ENCODE measurements around the gene NUB1. TPM values are rescaled to one million over a fixed set of nuclear protein-coding genes. Genes with fewer than 3 reads are reported as not detected.

NUB1 gene
- polyA plus RNA-seq, 1 of the 3 experiments (the other 2 are of a cell fraction), result 54.0 TPM

DNA sequence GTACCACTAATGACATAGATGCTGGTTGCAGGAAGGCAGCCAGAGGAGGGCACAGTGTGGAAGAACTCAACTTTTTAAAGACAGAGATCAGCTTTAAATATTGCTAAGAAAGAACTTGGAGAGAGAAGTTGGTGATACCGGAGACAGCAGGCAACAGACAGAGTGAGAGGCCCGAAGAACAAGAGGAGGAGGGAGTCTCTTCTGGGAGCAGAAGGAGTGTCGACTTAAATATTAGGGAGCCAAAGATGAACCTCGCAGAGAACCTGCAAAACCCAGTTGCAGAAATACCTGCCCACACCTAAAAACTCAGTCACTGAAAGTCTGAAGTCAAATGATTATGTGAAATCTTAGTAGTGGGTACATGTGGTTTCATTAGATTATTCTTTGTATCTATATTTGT is 71.6 kb downstream of the NUB1 start:
- Histone ChIP-seq H3K4me2 (no peak overlapping the region), H4K20me1 (ENCODE audit: insufficient read depth) (no peaks in the 10 kb centered on the region), H3F3A (replicated peaks; ENCODE audit: insufficient read depth) (no peaks in the 10 kb centered on the region), H3K9me3 (no peaks in the 10 kb centered on the region), H3K9ac (no peak overlapping the region), H3K27ac (ENCODE audit: low read depth in 2 of 2, low read length in 1 of 2) (no peak overlapping the region), H3K9me2 (no peaks in the 10 kb centered on the region), H3K36me3 (replicated peaks in 1 of 2; ENCODE audit: control insufficient read depth in 1 of 2, insufficient read depth in 2 of 2, low read length in 1 of 2) (no peaks in the 10 kb centered on the region), H2AFZ (ENCODE audit: low read depth) (no peak overlapping the region), H3K4me3 (ENCODE audit: low read depth in 2 of 2, low read length in 1 of 2) (no peak overlapping the region), H3K27me3 (ENCODE audit: insufficient read depth) (peaks cover 60% of the 10 kb centered on the region), H3K4me1 (ENCODE audit: control insufficient read depth in 1 of 2, insufficient read depth in 2 of 2, low read depth in 1 of 2, low read length in 1 of 2) (peaks cover 0 to 15% of the 10 kb centered on the region in 2 experiments; a peak in 1 of 4 replicates), H3K79me2 (ENCODE audit: insufficient read depth) (no peaks in the 10 kb centered on the region)
- no peak for DNase-seq
- TF ChIP-seq POLR2AphosphoS5 (IDR thresholded peaks at IDR 0.05; ENCODE audit: low read depth, low read length), result no peak
- TF ChIP-seq, protein P1, sequence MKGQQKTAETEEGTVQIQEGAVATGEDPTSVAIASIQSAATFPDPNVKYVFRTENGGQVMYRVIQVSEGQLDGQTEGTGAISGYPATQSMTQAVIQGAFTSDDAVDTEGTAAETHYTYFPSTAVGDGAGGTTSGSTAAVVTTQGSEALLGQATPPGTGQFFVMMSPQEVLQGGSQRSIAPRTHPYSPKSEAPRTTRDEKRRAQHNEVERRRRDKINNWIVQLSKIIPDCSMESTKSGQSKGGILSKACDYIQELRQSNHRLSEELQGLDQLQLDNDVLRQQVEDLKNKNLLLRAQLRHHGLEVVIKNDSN (IDR thresholded peaks at IDR 0.05; ENCODE audit: borderline replicate concordance, low read depth), result no peak
- no peak for TF ChIP-seq MXI1 (IDR thresholded peaks at IDR 0.05; ENCODE audit: low read depth, low read length)
- TF ChIP-seq YY1 (IDR thresholded peaks at IDR 0.05; ENCODE audit: low read depth), result no peak
- TF ChIP-seq FOSL2 (IDR thresholded peaks at IDR 0.05; ENCODE audit: borderline replicate concordance, low read depth), result no peak
- TF ChIP-seq SMC3 (IDR thresholded peaks at IDR 0.05; ENCODE audit: low read depth, low read length), result no peak
- TF ChIP-seq RFX5 (IDR thresholded peaks at IDR 0.05; ENCODE audit: low read length), result no peak
- TF ChIP-seq RCOR1 (IDR thresholded peaks at IDR 0.05; ENCODE audit: low read length), result no peak
- no peak for TF ChIP-seq EZH2phosphoT487 (IDR thresholded peaks at IDR 0.05; ENCODE audit: borderline replicate concordance, low read depth)
- TF ChIP-seq TAF1 (IDR thresholded peaks at IDR 0.05; ENCODE audit: borderline replicate concordance, low read depth, low read length), result no peak
- TF ChIP-seq, protein P2, sequence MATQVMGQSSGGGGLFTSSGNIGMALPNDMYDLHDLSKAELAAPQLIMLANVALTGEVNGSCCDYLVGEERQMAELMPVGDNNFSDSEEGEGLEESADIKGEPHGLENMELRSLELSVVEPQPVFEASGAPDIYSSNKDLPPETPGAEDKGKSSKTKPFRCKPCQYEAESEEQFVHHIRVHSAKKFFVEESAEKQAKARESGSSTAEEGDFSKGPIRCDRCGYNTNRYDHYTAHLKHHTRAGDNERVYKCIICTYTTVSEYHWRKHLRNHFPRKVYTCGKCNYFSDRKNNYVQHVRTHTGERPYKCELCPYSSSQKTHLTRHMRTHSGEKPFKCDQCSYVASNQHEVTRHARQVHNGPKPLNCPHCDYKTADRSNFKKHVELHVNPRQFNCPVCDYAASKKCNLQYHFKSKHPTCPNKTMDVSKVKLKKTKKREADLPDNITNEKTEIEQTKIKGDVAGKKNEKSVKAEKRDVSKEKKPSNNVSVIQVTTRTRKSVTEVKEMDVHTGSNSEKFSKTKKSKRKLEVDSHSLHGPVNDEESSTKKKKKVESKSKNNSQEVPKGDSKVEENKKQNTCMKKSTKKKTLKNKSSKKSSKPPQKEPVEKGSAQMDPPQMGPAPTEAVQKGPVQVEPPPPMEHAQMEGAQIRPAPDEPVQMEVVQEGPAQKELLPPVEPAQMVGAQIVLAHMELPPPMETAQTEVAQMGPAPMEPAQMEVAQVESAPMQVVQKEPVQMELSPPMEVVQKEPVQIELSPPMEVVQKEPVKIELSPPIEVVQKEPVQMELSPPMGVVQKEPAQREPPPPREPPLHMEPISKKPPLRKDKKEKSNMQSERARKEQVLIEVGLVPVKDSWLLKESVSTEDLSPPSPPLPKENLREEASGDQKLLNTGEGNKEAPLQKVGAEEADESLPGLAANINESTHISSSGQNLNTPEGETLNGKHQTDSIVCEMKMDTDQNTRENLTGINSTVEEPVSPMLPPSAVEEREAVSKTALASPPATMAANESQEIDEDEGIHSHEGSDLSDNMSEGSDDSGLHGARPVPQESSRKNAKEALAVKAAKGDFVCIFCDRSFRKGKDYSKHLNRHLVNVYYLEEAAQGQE (IDR thresholded peaks at IDR 0.05; ENCODE audit: low read depth, low read length), result no peak
- no peak for TF ChIP-seq NFIC (IDR thresholded peaks at IDR 0.05; ENCODE audit: borderline replicate concordance)
- TF ChIP-seq, protein P3, sequence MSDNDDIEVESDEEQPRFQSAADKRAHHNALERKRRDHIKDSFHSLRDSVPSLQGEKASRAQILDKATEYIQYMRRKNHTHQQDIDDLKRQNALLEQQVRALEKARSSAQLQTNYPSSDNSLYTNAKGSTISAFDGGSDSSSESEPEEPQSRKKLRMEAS (IDR thresholded peaks at IDR 0.05; ENCODE audit: low read depth), result no peak
- TF ChIP-seq, protein P4, sequence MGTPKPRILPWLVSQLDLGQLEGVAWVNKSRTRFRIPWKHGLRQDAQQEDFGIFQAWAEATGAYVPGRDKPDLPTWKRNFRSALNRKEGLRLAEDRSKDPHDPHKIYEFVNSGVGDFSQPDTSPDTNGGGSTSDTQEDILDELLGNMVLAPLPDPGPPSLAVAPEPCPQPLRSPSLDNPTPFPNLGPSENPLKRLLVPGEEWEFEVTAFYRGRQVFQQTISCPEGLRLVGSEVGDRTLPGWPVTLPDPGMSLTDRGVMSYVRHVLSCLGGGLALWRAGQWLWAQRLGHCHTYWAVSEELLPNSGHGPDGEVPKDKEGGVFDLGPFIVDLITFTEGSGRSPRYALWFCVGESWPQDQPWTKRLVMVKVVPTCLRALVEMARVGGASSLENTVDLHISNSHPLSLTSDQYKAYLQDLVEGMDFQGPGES (IDR thresholded peaks at IDR 0.05; ENCODE audit: low read depth, low read length), result no peak
- TF ChIP-seq, protein P5, sequence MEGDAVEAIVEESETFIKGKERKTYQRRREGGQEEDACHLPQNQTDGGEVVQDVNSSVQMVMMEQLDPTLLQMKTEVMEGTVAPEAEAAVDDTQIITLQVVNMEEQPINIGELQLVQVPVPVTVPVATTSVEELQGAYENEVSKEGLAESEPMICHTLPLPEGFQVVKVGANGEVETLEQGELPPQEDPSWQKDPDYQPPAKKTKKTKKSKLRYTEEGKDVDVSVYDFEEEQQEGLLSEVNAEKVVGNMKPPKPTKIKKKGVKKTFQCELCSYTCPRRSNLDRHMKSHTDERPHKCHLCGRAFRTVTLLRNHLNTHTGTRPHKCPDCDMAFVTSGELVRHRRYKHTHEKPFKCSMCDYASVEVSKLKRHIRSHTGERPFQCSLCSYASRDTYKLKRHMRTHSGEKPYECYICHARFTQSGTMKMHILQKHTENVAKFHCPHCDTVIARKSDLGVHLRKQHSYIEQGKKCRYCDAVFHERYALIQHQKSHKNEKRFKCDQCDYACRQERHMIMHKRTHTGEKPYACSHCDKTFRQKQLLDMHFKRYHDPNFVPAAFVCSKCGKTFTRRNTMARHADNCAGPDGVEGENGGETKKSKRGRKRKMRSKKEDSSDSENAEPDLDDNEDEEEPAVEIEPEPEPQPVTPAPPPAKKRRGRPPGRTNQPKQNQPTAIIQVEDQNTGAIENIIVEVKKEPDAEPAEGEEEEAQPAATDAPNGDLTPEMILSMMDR (IDR thresholded peaks at IDR 0.05), result no peak
- no peak for TF ChIP-seq FOXM1 (IDR thresholded peaks at IDR 0.05; ENCODE audit: low read depth)
- no peak for TF ChIP-seq FOXJ3 (CRISPR knock-in tag; IDR thresholded peaks at IDR 0.05)
- TF ChIP-seq NRF1 (IDR thresholded peaks at IDR 0.05; ENCODE audit: low read depth, low read length), result no peak
- WGBS (ENCODE audit: low lambda C conversion rate), result 70% methylated on average over 4 of the region's 4 CpGs
- POLR2A ChIA-PET, result no interaction called here
- CTCF ChIA-PET, result interaction anchor here (0.9 kb wide), 1 partner anchor 57 kb away, joined by 3 read pairs; no protein-coding TSS in a partner anchor

Measured in SK-N-SH (cell line).